ENCODE measurements around the gene VEZF1.
A peak's percentile ranks its signal among the peaks of the same experiment; 100 is the strongest.
"Not testable (repeated sequence)": the region's sequence is repeated elsewhere in the genome, so short reads cannot be mapped to it uniquely, and the experiment has no call there.

The VEZF1 gene

GRCh38 chr17:57974053-57974824 is 13.8 kb downstream of the VEZF1 start:
- DNase-seq (ENCODE audit: extremely low read depth in 1 of 2, low read depth in 1 of 2), result not testable (repeated sequence)

GRCh38 chr17:57972151-57972550 is 15.9 kb downstream of the VEZF1 start:
- no peak for DNase-seq (ENCODE audit: extremely low read depth in 1 of 2, low read depth in 1 of 2)

DNA sequence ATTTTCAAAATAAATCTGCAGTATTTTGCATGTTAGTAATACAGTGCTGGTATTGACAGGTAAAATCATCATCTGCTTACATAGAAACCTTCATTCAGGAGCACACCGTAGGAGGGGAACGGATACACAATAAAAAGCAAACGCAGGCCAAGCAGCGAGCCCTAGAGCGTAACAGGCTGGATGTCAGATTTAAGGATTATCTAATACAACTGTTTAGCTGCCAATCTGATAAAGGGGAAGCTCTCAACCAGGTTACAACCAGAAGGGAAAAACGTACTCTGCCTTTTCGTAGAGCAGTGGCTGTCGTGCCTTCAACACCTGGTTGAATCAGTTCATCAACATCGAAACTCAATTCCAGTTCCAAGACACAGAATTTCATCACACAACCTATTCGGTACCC is 16.5 kb downstream of the VEZF1 start:
- DNase-seq (ENCODE audit: extremely low read depth in 1 of 2, low read depth in 1 of 2), result no peak

GRCh38 chr17:57970710-57971109 is 17.3 kb downstream of the VEZF1 start:
- DNase-seq (ENCODE audit: extremely low read depth in 1 of 2, low read depth in 1 of 2), result no peak

DNA sequence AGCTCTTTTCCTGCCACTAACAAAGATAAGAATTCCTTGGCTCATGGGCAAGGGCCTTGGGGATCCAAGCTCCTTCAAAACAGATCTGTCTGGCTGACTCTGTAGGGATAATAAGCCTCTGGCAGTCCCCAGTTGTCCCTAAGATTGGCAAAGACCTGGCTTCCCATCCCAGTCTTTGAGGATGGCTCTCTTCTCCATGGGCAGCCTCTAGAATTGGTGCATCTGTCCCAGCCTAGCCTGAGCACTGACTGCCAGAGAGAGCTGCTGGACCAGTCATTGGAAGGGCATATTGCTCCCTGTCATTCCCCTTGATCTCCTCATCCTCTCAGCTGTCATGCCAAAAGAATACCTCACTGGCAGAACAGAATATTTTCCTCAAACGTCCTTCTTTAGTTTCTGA is 19.6 kb downstream of the VEZF1 start:
- no peak for DNase-seq (ENCODE audit: extremely low read depth in 1 of 2, low read depth in 1 of 2)

DNA sequence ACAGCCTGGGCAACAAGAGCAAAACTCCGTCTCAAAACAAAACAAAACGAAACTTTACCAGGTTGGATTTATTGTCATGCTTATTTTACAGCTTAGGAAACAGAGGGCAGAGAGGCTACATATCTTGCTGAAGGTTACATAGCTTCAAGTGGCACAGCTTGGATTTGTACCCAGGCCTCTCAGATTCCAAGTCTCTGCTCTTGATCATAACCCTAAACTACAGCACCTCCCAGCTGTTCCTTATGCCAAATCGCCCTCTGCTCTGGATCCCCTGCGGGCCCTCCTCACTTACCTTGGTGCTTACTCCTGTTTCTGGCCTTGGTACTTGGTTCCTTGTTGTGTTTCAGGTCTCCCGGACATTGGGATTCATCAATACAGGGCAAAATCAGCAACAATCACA is 21.2 kb downstream of the VEZF1 start:
- DNase-seq (ENCODE audit: extremely low read depth in 1 of 2, low read depth in 1 of 2), result no peak

GRCh38 chr17:57966246-57966645 is 21.8 kb downstream of the VEZF1 start:
- no peak for DNase-seq (ENCODE audit: extremely low read depth in 1 of 2, low read depth in 1 of 2)

- DNase-seq (ENCODE audit: extremely low read depth in 1 of 2, low read depth in 1 of 2), result no peak
Measured at GRCh38 chr17:57965521-57966160, 22.4 kb downstream of the VEZF1 start.

DNA sequence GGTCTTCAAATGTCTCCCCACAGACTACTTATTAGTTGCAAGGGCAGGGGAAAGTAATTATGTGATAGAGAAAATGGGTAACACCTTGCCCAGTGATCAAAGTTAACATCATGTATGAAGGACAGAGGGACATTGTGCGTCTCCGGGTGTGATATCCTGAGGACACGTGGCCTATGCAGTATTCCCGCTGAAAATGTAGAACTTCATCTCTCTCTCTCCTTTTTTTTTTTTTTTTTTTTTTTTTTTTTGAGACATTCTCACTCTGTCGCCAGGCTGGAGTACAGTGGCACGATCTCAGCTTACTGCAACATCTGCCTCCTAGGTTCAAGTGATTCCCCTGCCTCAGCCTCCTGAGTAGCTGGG is 24.9 kb downstream of the VEZF1 start:
- no peak for DNase-seq (ENCODE audit: extremely low read depth in 1 of 2, low read depth in 1 of 2)

DNA sequence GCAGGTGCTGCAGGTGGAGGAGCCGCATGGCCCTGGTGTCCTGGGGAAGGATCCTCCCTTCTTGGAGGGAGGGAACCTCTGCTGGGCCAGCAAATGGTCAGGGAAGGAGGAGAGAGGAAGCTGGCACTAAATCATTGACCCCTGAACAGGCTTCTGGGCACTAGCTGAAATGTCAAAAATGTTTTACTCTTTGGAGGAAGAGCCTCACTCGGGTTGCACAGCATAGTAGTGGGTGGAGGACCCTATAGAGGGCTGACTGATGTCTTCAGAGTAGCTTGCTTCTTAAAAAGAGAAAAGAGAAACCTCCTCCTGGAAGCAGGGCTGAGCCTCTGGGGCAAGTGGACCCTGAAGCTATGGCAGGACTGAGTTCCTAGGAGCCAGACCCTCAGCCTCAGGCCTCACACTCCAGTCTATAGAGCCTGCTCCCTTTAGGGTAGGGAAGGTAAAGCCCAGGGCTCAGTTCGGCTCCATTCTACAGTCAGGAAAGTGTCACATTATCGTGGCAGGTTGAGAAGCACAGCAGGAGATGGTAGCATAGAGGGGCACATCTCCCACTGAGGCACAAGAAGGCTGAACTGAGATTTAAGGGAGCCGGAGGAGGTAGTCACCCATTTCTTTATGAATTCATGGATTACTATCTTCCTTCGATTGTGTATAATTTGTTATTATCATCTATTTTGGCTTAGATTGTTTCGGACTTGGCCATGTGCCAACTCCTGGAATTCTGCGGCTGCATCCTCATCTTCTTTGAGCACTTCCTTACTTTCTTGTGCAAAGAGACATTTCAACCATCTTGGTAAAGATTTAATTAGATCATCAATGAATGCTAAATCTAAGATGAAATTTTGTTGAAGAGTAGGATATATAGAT is 25.5 kb downstream of the VEZF1 start:
- DNase-seq (ENCODE audit: extremely low read depth in 1 of 2, low read depth in 1 of 2), result no peak

DNA sequence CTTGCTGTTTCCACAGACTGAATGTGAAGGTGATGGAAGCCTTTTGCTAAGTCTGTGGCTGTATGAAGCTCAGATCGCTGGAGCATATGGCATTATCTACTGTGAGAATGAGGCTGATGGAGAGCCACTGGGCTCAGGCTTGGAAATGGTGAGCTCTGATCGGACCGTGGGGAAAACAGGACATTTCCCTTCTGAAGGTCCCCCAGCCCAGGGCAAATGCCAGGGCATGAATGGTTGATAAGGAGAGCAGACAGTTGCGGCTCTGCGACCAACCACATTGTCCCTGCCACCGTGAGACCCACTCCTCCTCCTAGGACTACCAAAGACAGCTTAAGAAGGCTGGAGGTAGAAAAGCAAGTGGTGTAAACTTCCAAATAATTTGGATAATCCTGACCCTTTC is 28.1 kb downstream of the VEZF1 start:
- DNase-seq (ENCODE audit: extremely low read depth in 1 of 2, low read depth in 1 of 2), result no peak

DNA sequence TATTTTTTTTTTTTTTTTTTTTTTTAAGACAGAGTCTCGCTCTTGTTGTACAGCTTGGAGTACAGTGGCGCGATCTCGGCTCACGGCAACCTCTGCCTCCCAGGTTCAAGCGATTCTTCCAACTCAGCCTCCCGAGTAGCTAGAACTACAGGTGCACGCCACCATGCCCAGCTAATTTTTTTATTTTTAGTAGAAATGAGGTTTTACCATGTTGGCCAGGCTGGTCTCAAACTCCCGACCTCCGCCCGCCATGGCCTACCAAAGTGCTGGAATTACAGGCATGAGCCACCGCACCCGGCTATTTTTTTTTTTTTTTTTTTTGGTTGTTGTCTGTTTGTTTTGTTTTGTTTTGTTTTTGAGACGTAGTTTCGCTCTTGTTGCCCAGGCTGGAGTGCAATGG is 29.7 kb downstream of the VEZF1 start:
- DNase-seq (ENCODE audit: extremely low read depth in 1 of 2, low read depth in 1 of 2), result not testable (repeated sequence)

DNA sequence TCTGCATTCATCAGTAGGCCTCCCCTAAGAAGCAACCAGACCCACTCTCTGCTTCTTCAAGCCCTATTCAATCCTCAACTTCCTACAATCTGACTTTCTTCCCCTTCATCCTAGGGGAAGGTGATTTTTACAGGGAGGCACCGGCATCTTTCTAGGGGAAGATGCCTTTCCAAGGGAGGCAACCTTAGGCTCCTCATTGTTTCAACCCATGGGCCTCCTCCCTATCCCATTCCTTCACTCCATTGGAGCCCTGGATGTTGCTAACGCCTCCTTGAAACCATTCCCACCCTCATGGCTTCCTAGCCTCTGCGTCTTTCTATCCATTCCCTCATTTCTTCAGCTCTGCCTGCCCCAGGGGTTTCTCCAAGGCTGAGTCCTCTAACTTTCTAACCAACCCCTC is 30.2 kb downstream of the VEZF1 start:
- no peak for DNase-seq (ENCODE audit: extremely low read depth in 1 of 2, low read depth in 1 of 2)

GRCh38 chr17:57957120-57957850 is 30.8 kb downstream of the VEZF1 start:
- DNase-seq (ENCODE audit: extremely low read depth in 1 of 2, low read depth in 1 of 2), result no peak

DNA sequence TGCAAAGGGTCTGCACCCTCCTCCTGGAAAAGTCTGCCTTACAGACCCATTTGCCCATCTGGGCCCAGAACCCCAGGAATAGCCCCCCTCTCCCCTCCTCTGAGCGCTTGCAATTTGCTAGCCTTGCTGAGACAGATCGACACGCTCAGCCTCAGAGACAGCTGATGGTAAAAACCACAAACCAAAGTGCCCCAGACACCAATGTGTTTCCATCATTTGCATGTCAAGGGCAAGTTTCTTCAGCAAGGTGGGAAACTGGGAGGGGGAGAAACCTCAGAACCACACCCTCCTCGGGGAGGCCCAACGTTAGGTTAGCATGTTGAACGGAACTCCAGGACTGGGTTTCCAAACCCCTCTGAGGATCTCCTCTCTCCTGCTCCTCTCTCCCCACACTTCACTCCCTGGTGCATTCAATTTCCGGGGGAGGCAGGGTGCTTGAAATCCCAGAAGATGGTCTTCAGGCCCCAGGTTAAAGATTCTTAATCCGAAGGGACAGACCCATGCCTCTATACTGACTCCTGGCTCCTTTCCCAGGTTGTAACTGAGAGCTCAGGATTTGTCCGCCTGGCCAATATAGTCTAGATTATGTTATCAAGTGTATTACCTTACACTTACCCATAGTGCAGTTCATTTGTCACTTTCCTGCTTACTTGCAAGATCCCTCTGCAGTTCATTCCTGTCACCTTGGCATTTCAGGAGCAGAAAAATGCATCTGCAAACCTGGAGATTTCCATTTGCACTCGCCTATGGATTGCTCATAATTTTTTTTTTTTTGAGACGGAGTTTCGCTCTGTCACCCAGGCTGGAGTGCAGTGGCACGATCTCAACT is 31.5 kb downstream of the VEZF1 start:
- peak; percentile 13 to 25 for DNase-seq (ENCODE audit: extremely low read depth in 1 of 2, low read depth in 1 of 2)

- DNase-seq (ENCODE audit: extremely low read depth in 1 of 2, low read depth in 1 of 2), result peak; percentile 16 to 38
Measured at GRCh38 chr17:57955183-57955931, 32.7 kb downstream of the VEZF1 start, which contains the start of gene CUEDC1. Gene CUEDC1, minus strand, starts transcription at chr17:57955412. Its CDS starts 69,848 bp downstream, at chr17:57885564.

GRCh38 chr17:57954397-57955182 is 33.5 kb downstream of the VEZF1 start:
- DNase-seq (ENCODE audit: extremely low read depth in 1 of 2, low read depth in 1 of 2), result no peak

- no peak for DNase-seq (ENCODE audit: extremely low read depth in 1 of 2, low read depth in 1 of 2)
Measured at GRCh38 chr17:57953705-57954396, 34.2 kb downstream of the VEZF1 start.
